HG03097 (cell line): ENCODE data around the gene EID2.

Experiments
- ATAC-seq: cut with Tn5 transposase; IDR thresholded peaks from one replicate; pipeline ENCODE4 v1.9.1; 2021; ENCODE audit not compliant: unreplicated experiment, low FRiP score

The EID2 gene

GRCh38 chr19:39506598-39506943 lies 33.4 kb downstream of the EID2 start:
- ATAC-seq = no peak

- ATAC-seq = no peak
Measured at GRCh38 chr19:39502640-39503417, 37.1 kb downstream of the EID2 start.

- ATAC-seq = no peak
Measured at GRCh38 chr19:39501340-39501739, 38.6 kb downstream of the EID2 start.

GRCh38 chr19:39500543-39500942 lies 39.4 kb downstream of the EID2 start:
- ATAC-seq = no peak

- ATAC-seq = no peak
Measured at GRCh38 chr19:39499932-39500331, 40.0 kb downstream of the EID2 start.

GRCh38 chr19:39498798-39499642 lies 40.9 kb downstream of the EID2 start, which contains the start of gene DLL3:
DLL3 (plus strand) TSS chr19:39498947; CDS start chr19:39498975, 28 bp downstream.
- no peak for ATAC-seq

- ATAC-seq = no peak
Measured at GRCh38 chr19:39497996-39498797, 41.8 kb downstream of the EID2 start.

- no peak for ATAC-seq
Measured at GRCh38 chr19:39497701-39497995, 42.3 kb downstream of the EID2 start.

- ATAC-seq = no peak
Measured at GRCh38 chr19:39496063-39496462, 43.9 kb downstream of the EID2 start.

GRCh38 chr19:39494661-39495060 lies 45.3 kb downstream of the EID2 start:
- no peak for ATAC-seq

- ATAC-seq = no peak
Measured at GRCh38 chr19:39492788-39493187, 47.2 kb downstream of the EID2 start.

GRCh38 chr19:39492225-39492624 lies 47.7 kb downstream of the EID2 start:
- ATAC-seq = no peak

- ATAC-seq = no peak
Measured at GRCh38 chr19:39489756-39490155, 50.2 kb downstream of the EID2 start.
